Breast epithelium (tissue), 3 donors: ENCODE data around the gene PDK2.

Experiments used
- POLR2A ChIP-seq: fragments of 450-650 bp; IDR thresholded peaks from one replicate; pipeline ENCODE4 v1.6.1; 2016; ENCODE audit warnings: antibody characterized with exemption, mild to moderate bottlenecking, moderate library complexity
- POLR2AphosphoS5 ChIP-seq, 3 donors: sonication (generic); formaldehyde crosslinking; IDR thresholded peaks; one replicate each; pipeline ENCODE4 v1.6.1; 2017; ENCODE audit warnings: antibody characterized with exemption in 3 of 3
- TF ChIP-seq, protein P1 (sequence below), 3 donors: fragments of 450-650 bp; IDR thresholded peaks; one replicate each; pipeline ENCODE4 v1.5.1; 2016 to 2017; ENCODE audit warnings: antibody characterized with exemption in 3 of 3, mild to moderate bottlenecking in 3 of 3, moderate library complexity in 3 of 3

GRCh38 chr17:50141026-50141744, 46.0 kb downstream of the PDK2 start:
- TF ChIP-seq, protein P1, sequence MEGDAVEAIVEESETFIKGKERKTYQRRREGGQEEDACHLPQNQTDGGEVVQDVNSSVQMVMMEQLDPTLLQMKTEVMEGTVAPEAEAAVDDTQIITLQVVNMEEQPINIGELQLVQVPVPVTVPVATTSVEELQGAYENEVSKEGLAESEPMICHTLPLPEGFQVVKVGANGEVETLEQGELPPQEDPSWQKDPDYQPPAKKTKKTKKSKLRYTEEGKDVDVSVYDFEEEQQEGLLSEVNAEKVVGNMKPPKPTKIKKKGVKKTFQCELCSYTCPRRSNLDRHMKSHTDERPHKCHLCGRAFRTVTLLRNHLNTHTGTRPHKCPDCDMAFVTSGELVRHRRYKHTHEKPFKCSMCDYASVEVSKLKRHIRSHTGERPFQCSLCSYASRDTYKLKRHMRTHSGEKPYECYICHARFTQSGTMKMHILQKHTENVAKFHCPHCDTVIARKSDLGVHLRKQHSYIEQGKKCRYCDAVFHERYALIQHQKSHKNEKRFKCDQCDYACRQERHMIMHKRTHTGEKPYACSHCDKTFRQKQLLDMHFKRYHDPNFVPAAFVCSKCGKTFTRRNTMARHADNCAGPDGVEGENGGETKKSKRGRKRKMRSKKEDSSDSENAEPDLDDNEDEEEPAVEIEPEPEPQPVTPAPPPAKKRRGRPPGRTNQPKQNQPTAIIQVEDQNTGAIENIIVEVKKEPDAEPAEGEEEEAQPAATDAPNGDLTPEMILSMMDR (IDR thresholded peaks at IDR 0.05) = no peak
- TF ChIP-seq POLR2A (no peak), POLR2AphosphoS5 (IDR thresholded peaks at IDR 0.05) (no peak)
